Ecto neural progenitor cell (in vitro differentiated cells): ENCODE data around the gene CSF2RB.

Experiments used
- DNase-seq: peaks from one replicate; pipeline ENCODE4 v3.0.0-alpha.2; 2018; ENCODE audit warnings: low spot score

Gene CSF2RB

DNA sequence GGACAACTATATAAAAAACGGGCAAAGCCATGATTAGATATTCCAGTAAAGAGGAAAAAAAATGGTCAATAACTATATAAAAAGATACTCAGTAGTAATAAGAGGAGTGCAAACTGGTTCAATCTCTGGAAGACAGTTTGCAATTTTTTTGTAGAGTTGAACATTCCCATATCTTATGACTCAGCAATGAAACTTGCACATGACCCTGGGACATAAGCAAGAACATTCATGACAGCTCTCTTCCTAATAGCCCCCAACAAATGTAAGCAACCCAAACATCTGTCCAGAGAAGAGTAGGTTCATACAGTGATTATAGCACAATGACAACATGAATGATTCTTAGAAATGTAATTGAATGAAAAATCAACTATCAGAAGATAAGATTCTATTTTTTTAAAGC lies 21.8 kb upstream of the CSF2RB start:
- DNase-seq, result no peak

GRCh38 chr22:36892292-36892691 lies 21.1 kb upstream of the CSF2RB start:
- no peak for DNase-seq

DNA sequence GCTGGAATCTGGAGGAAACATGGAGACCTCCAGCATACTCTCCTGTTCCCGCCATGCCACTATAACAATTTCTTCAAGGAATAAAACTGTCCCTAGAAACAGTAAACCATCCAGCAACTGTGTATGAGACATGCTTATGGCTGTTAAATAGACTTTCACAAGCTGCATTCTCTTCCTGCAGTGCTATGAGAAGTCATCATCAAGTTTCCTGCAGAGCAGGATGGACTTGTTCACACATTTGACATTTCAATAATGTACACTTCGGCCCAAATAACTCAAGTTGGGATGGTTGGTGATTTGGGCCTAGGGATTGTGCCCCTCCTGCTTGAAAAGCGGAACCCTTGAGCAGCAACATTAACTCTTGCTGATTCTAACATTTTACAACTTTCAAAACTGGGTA lies 20.2 kb upstream of the CSF2RB start:
- no peak for DNase-seq

GRCh38 chr22:36894266-36894665 lies 19.2 kb upstream of the CSF2RB start:
- no peak for DNase-seq

- DNase-seq, result no peak
Observed at GRCh38 chr22:36897611-36898010, 15.8 kb upstream of the CSF2RB start.

GRCh38 chr22:36898690-36899089 lies 14.7 kb upstream of the CSF2RB start:
- no peak for DNase-seq

- DNase-seq, result no peak
Observed at GRCh38 chr22:36899498-36899897, 13.9 kb upstream of the CSF2RB start.

GRCh38 chr22:36900225-36900624 lies 13.2 kb upstream of the CSF2RB start:
- no peak for DNase-seq

GRCh38 chr22:36900880-36901279 lies 12.5 kb upstream of the CSF2RB start:
- no peak for DNase-seq

- no peak for DNase-seq
Observed at GRCh38 chr22:36901411-36902142, 11.9 kb upstream of the CSF2RB start.

DNA sequence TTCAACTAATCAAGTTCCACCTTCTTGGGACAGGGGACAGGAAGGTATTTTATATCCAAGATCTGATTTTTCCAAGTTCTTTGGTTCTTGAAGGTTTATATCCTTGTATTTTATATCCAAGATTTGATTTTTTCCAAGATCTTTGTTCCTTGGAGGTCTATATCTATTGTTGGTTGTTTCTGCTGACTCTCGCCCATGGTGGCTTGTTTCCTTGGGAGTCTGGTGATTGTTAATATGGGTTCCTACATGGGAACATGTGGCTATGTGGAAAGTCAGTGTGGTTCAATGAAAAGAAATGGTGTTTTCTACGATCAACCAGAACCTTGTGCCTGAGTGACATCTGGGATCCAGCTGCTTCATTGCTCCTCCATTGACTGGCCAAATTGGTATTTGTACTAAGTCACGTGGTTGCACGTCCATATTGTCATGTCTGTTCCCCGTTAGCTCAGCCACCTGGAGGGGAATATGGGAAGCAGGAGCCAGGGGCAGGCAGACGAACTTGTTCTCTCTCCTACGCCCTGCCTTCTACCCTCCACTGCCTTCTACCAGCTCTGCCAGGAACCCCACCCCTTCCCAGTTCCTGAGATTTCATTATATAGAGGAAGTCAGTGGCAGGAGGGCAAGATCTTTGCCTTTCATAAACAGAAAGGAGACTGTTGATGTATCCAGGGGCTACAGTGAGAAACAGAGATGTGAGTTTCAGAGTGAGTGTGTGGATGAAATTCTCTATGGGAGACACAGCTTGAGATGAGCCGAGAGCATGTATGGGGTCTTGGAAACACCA lies 11.1 kb upstream of the CSF2RB start:
- DNase-seq, result no peak

DNA sequence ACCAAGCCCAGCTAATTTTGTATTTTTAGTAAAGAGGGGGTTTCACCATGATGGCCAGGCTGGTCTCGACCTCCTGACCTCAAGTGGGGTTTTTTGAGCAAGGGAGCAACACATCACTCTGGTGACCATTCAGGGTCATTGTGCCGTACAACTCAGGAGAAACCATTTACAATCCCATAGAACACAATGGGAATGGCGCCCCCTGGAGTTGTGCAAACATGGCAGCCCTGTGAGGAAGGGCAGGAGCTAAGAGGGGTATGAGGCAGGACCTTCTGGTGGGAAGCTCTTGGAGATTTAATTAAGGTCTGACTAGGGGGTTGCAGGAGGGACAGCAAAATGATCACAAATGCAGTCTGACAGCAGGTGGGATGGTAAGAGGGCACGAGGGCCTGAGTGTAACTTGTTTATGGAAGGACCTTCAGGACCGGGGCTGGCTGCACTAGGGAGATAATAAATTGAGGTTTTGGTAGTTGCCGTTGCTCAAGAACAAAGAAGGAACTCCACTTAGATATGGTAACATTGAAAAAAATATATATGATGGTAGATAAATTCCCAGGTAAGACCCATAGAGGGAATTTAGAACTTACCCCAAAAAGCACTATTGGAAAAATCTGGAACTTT lies 9.1 kb upstream of the CSF2RB start:
- no peak for DNase-seq

- DNase-seq, result no peak
Observed at GRCh38 chr22:36907253-36908195, 5.9 kb upstream of the CSF2RB start.

DNA sequence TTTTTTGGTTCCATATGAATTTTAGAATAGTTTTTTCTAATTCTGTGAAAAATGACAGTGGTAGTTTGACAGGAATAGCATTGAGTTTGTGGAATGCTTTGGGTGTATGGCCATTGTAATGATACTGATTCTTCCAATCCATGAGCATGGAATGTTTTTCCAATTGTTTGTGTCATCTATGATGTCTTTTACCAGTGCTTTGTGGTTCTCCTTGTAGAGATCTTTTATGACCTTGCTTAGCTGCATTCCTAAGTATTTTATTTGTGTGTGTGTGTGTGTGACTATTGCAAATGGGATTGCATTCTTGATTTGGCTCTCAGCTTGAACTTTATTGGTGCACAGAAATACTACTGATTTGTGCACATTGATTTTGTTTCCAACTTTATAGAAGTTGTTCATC lies 3.0 kb upstream of the CSF2RB start:
- DNase-seq, result no peak

- no peak for DNase-seq
Observed at GRCh38 chr22:36911887-36912661, 1.4 kb upstream of the CSF2RB start.

GRCh38 chr22:36912694-36913426 lies 568 bp upstream of the CSF2RB start:
- no peak for DNase-seq

DNA sequence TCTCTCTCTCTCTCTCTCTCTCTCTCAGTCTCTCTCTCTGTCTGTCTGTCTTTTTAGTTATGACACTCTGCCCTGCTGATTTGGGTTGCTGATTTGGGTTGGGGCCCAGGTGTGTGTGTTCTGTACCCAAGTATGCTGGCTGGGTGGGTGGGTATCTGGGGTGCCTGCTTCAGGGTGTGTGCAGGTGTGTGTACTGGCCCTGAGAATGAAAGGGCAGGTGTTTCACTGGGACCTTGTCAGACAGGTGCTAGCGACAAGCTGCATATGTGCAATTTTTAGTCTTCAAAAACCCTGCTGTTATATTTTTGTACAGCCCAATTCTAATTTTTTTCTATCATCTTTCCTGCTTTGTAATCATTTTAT lies 943 bp downstream of the CSF2RB start:
- no peak for DNase-seq

DNA sequence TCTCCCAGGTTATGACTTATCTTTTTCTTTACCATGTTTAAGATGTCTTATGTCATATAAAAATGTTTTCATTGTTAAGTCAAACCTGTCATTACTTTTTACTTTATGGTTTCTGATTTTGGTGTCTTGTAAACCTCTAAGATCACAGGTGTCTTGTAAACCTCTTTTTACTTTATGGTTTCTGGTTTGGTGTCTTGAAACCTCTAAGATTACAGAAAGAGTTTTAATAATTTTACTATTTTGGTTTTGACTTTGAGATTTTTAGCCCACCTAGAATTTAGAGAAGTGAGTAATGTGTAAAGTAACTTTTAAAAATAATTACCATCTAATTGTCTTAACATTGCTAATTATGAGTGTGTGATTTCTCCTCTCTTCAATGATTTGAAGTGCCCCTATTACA lies 2.6 kb downstream of the CSF2RB start:
- DNase-seq, result no peak

- no peak for DNase-seq
Observed at GRCh38 chr22:36918586-36919284, 5.3 kb downstream of the CSF2RB start.
